Activated naive CD4-positive, alpha-beta T cell treated with anti-CD3 and anti-CD28 coated beads for 36 hours (primary cell): Measurements from ENCODE around the gene PIGV. TPM values are rescaled to one million over a fixed set of nuclear protein-coding genes. Genes with fewer than 3 reads are reported as not detected.

Experiments used
- CTCF ChIA-PET: fragments of 350-600 bp; sonication (Branson Sonifier 250); formaldehyde crosslinking; loops from one replicate; lab custom pipeline; 2021; ENCODE audit warnings: antibody characterized with exemption; lab: Charles Lee
- DNase-seq: peaks from one replicate; pipeline ENCODE4 v3.0.0-alpha.2; 2020
- H3K27ac Mint-ChIP-seq: one replicate; pipeline ENCODE4 v1.8.0; 2021; ENCODE audit warnings: mild to moderate bottlenecking, mixed read lengths
- H3K27me3 Mint-ChIP-seq: one replicate; pipeline ENCODE4 v1.8.0; 2021; ENCODE audit warnings: low read depth, mixed read lengths
- H3K36me3 Mint-ChIP-seq: one replicate; pipeline ENCODE4 v1.8.0; 2021; ENCODE audit warnings: low read depth, mixed read lengths
- H3K4me1 Mint-ChIP-seq: one replicate; pipeline ENCODE4 v1.8.0; 2021; ENCODE audit warnings: low read depth, mixed read lengths
- H3K4me3 Mint-ChIP-seq: one replicate; pipeline ENCODE4 v1.8.0; 2021; ENCODE audit warnings: mild to moderate bottlenecking, moderate library complexity, mixed read lengths
- H3K9me3 Mint-ChIP-seq: one replicate; pipeline ENCODE4 v1.8.0; 2021; ENCODE audit warnings: mixed read lengths
- intact Hi-C: fragments of 100-400 bp; cut with micrococcal nuclease; formaldehyde crosslinking; loops from one replicate; pipeline ENCODE4 v1.15.1; 2023
- total RNA-seq, 2 experiments: library from RNA; stranded (reverse); gene quantifications; one replicate each; pipeline ENCODE4 v1.2.3, GENCODE V29; 2021

The PIGV gene
- total RNA-seq, 2 experiments from 2014 or later: 10.6 to 11.2 TPM

DNA sequence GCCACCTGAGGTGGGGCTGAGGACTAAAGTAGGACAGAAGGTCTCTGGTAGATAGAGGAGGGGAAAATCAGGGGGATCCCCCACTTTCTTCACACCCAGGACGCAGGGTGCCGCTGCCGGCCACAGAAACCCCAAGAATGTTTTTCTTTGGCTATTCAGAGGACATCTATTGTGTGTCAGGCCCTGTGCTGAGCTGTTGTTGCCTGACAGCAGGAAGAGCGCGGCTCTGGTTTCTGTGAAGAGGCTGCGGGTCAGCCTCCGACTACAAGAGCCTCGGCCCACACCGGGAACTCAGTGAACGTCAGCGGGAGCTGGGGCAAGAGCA is 407 bp upstream of the PIGV start:
- peak overlapping the region; percentile 83 for H3K4me3 Mint-ChIP-seq
- no peaks in the 10 kb centered on the region for H3K9me3 Mint-ChIP-seq
- peaks cover 9% of the 10 kb centered on the region for H3K36me3 Mint-ChIP-seq
- intact Hi-C loops: loop anchor here (2.0 to 5.0 kb wide), 3 partner anchors 17 to 470 kb away; partner anchors contain the start of gene CD52
- peaks cover 54% of the 10 kb centered on the region for H3K4me1 Mint-ChIP-seq
- no peaks in the 10 kb centered on the region for H3K27me3 Mint-ChIP-seq
- H3K27ac Mint-ChIP-seq: peak overlapping the region; percentile 97
- peak; percentile 83 for DNase-seq
- CTCF ChIA-PET: interaction anchor here (1.0 to 5.6 kb wide), 7 partner anchors 13 to 185 kb away, joined by 3 to 178 read pairs (median 35); partner anchors contain the start of gene ARID1A

DNA sequence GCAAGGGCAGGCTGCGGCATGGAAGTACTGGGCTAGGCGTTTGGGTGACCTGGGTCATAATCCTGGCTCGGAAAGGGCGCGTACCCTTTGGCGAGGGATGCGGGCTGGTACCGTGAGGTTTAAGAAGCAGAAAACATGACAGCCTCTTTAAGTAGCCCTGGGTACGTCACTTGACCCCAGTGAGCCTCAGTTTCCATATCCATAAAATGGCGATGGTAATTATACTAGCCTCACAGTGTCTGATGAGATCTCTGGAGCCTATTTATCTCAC is 700 bp downstream of the PIGV start:
- peak overlapping the region; percentile 97 for H3K27ac Mint-ChIP-seq
- H3K9me3 Mint-ChIP-seq: no peaks in the 10 kb centered on the region
- peaks cover 58% of the 10 kb centered on the region for H3K4me1 Mint-ChIP-seq
- intact Hi-C loops: loop anchor here (1.0 to 5.0 kb wide), 3 partner anchors 244 to 471 kb away; partner anchors contain the start of genes CD52 and HMGN2
- H3K27me3 Mint-ChIP-seq: no peaks in the 10 kb centered on the region
- H3K4me3 Mint-ChIP-seq: peak overlapping the region; percentile 83
- CTCF ChIA-PET: interaction anchor here (0.6 to 5.6 kb wide), 33 partner anchors 10 to 289 kb away, joined by 3 to 178 read pairs (median 6); partner anchors contain the start of gene ARID1A
- H3K36me3 Mint-ChIP-seq: peaks cover 18% of the 10 kb centered on the region
- DNase-seq: peak; percentile 50

DNA sequence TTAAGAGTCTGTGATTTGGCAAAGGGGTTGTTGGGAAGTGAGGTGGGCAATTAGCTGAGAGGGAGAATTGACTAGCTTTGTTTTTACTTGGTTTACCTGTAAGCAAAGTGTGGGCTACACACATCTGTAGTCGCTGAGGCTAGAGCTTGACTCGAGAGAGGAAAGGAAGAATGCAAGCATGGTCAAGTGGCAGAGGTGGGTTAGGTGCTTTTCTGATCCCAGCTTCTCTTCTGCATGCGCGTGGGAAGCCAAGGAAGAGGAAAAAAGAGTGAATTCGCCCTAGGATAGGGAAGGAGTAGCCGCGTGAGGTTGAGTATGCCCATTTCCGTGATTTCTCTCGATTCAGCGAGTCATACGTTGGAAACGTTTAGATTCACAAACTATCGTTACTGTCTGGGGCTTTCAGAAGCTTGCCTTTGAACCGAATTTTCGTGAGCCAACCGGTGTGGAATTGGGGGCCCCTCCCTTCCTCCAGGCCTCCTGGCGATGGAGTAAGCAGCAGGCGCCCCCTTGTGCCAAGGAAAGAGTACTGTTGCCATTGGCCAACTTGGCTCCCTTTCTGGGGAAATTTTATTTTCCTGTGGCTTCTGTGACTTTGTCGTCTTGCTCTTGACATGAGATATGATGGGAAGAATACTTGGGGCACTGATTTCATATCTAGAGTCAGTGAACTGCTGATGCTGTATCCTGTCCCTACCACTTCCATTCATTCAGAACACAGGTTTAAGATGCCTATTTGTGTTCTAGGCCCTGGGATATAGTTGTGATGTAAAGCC is 1.3 kb downstream of the PIGV start:
- Mint-ChIP-seq H3K4me3 (peak overlapping the region; percentile 83), H3K9me3 (no peaks in the 10 kb centered on the region), H3K27ac (peak overlapping the region; percentile 97), H3K4me1 (peaks cover 58% of the 10 kb centered on the region), H3K27me3 (no peaks in the 10 kb centered on the region), H3K36me3 (peaks cover 21% of the 10 kb centered on the region)
- CTCF ChIA-PET: interaction anchor here (0.6 to 5.6 kb wide), 35 partner anchors 10 to 289 kb away, joined by 3 to 178 read pairs (median 6); partner anchors contain the start of gene ARID1A
- intact Hi-C loops: loop anchor here (1.0 to 5.0 kb wide), 11 partner anchors 8 to 472 kb away; partner anchors contain the start of genes CD52 and HMGN2
- peak; percentile 97 for DNase-seq

DNA sequence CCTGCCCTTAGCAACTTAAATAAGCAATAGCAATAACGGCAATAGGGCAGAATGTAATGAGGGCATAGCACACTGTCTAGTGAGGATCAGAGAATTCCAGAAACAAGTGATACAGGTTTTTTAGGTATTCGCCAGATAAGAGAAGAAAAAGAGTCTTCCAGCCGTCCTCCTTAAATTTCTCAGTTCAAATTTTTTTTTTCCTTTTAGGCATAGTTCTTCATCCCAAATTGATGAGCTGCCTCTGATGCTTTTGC is 1.8 kb downstream of the PIGV start:
- peaks cover 58% of the 10 kb centered on the region for H3K4me1 Mint-ChIP-seq
- peak overlapping the region; percentile 83 for H3K4me3 Mint-ChIP-seq
- intact Hi-C loops: loop anchor here (1.0 to 5.0 kb wide), 10 partner anchors 8 to 472 kb away; partner anchors contain the start of gene CD52
- H3K9me3 Mint-ChIP-seq: no peaks in the 10 kb centered on the region
- H3K27me3 Mint-ChIP-seq: no peaks in the 10 kb centered on the region
- no peak for DNase-seq
- peaks cover 22% of the 10 kb centered on the region for H3K36me3 Mint-ChIP-seq
- CTCF ChIA-PET: interaction anchor here (0.6 to 5.6 kb wide), 25 partner anchors 10 to 250 kb away, joined by 3 to 178 read pairs (median 6); partner anchors contain the start of gene ARID1A
- peak overlapping the region; percentile 97 for H3K27ac Mint-ChIP-seq

DNA sequence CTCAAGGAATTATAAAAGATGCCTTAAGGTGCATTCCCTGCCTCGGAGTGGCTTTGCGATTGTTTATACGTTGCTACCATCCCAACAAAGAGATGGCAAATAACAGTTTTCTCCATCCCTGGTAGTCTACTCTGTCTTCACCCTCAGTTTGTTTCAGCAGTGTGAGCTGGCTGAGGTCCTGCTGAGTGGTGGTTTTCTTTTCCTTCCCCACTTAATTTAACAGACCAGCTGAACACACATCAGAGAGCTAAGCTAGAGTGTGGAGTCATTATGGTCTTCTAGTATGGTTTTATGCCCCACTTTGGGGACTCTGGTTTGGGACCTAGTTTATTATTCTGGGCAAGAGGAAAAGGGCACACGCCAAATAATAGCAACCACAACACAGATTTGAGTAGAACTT is 2.2 kb downstream of the PIGV start:
- DNase-seq: peak; percentile 46
- no peaks in the 10 kb centered on the region for H3K9me3 Mint-ChIP-seq
- H3K36me3 Mint-ChIP-seq: peaks cover 26% of the 10 kb centered on the region
- intact Hi-C loops: loop anchor here (1.0 to 5.0 kb wide), 15 partner anchors 9 to 473 kb away; partner anchors contain the start of gene CD52
- CTCF ChIA-PET: interaction anchor here (0.6 to 5.6 kb wide), 25 partner anchors 9 to 250 kb away, joined by 3 to 178 read pairs (median 8); partner anchors contain the start of gene ARID1A
- peak overlapping the region; percentile 83 for H3K4me3 Mint-ChIP-seq
- peak overlapping the region; percentile 97 for H3K27ac Mint-ChIP-seq
- H3K4me1 Mint-ChIP-seq: peaks cover 54% of the 10 kb centered on the region
- H3K27me3 Mint-ChIP-seq: no peaks in the 10 kb centered on the region

DNA sequence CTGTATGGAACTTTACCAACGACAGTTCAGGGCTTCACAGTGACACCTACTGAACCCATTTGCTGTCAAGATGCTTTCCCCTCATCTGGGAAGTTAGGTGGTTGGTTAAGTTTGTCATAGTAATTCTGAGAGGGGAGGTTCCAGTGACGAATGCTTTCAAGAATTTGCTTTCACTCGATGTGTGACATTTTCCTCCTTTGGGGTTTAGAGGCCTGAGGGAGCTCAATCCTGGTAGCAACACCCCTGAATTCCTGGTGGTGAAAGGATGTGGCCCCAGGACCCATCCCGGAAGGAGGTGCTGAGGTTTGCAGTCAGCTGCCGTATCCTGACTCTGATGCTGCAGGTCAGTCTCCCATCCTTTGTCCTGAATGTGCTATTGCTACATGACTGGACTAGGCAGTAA is 2.8 kb downstream of the PIGV start:
- H3K4me1 Mint-ChIP-seq: peaks cover 49% of the 10 kb centered on the region
- no peaks in the 10 kb centered on the region for H3K9me3 Mint-ChIP-seq
- H3K27me3 Mint-ChIP-seq: no peaks in the 10 kb centered on the region
- DNase-seq: peak; percentile 70
- H3K4me3 Mint-ChIP-seq: peak overlapping the region; percentile 83
- H3K27ac Mint-ChIP-seq: peak overlapping the region; percentile 97
- H3K36me3 Mint-ChIP-seq: peaks cover 27% of the 10 kb centered on the region
- CTCF ChIA-PET: interaction anchor here (0.6 to 5.6 kb wide), 22 partner anchors 9 to 364 kb away, joined by 3 to 178 read pairs (median 6); partner anchors contain the start of genes ARID1A and SLC9A1
- intact Hi-C loops: loop anchor here (1.0 to 2.0 kb wide), 5 partner anchors 10 to 208 kb away; no protein-coding TSS in a partner anchor

DNA sequence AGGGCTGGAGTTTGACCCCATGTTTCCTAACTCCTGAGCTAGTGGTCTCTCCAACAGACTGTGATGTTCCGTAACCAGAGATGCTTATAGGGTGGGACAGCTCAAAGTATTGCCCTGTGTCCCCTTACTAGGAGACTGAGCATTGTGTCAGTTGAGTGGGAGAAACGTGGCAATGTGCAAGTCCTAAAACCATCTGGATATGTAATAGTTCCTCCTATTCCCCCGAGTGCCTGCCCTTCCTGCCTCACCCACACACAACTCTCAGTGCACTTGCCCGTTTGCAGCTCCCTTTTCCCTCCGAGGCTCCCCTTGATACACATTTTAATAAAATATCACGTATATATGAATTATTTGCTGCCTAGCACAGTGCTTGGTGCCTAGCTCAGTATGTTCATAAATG is 3.4 kb downstream of the PIGV start:
- intact Hi-C loops: loop anchor here (2.0 kb wide), 1 partner anchor 20 kb away; no protein-coding TSS in a partner anchor

DNA sequence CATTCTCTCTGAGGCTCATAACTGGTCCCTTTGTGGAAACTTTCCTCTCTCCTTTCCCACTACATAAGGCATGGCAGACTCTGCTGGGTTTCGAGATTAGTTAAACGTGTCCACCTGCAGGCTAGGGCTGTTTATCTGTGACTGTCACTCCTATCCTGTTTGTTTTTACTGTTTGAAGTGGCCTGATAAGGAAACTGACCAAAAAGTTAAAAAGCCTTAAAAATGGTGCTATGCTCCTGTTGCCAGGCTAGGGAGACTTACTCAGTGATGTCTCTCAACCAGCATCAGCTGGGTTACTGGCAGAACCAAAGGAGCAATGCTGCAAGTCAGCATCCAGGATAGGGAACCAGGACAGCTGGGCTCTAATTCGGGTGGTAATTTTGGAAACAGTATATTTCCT is 3.9 kb downstream of the PIGV start:
- peak overlapping the region; percentile 56 for H3K4me3 Mint-ChIP-seq
- peaks cover 38% of the 10 kb centered on the region for H3K4me1 Mint-ChIP-seq
- H3K9me3 Mint-ChIP-seq: no peaks in the 10 kb centered on the region
- DNase-seq: no peak
- H3K27ac Mint-ChIP-seq: peak overlapping the region; percentile 33
- CTCF ChIA-PET: interaction anchor here (0.7 to 5.6 kb wide), 7 partner anchors 7 to 208 kb away, joined by 3 to 178 read pairs (median 35); partner anchors contain the start of gene ARID1A
- no peaks in the 10 kb centered on the region for H3K27me3 Mint-ChIP-seq
- intact Hi-C loops: loop anchor here (2.0 kb wide), 1 partner anchor 19 kb away; no protein-coding TSS in a partner anchor
- H3K36me3 Mint-ChIP-seq: peaks cover 27% of the 10 kb centered on the region

More for the DNA sequence above, 3.4 kb downstream of the PIGV start:
- no peaks in the 10 kb centered on the region for H3K9me3 Mint-ChIP-seq
- H3K27me3 Mint-ChIP-seq: no peaks in the 10 kb centered on the region
- peak overlapping the region; percentile 56 for H3K4me3 Mint-ChIP-seq
- DNase-seq: no peak
- H3K27ac Mint-ChIP-seq: peak overlapping the region; percentile 97
- CTCF ChIA-PET: interaction anchor here (0.7 to 5.6 kb wide), 16 partner anchors 8 to 304 kb away, joined by 3 to 178 read pairs (median 12); partner anchors contain the start of gene ARID1A
- peaks cover 43% of the 10 kb centered on the region for H3K4me1 Mint-ChIP-seq
- peaks cover 27% of the 10 kb centered on the region for H3K36me3 Mint-ChIP-seq

DNA sequence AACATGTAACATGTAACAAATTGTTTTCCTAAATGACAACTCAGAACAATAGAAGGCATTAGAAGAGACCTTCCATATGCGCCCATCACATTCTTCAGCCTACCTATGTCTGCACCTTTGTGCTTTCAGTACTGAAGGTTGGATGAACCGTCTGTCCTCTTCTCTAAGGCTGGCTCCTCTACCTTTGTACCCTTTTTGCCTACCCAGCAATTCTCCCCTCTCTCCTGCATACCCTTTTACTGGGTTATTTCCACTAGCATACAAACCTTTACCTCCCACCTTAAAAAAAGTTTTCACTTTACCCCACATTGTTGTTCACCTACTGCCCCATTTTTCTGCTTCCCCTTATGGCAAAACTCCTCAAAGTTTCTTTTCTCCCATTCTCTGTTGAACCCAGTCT is 5.2 kb downstream of the PIGV start:
- H3K27me3 Mint-ChIP-seq: no peaks in the 10 kb centered on the region

DNA sequence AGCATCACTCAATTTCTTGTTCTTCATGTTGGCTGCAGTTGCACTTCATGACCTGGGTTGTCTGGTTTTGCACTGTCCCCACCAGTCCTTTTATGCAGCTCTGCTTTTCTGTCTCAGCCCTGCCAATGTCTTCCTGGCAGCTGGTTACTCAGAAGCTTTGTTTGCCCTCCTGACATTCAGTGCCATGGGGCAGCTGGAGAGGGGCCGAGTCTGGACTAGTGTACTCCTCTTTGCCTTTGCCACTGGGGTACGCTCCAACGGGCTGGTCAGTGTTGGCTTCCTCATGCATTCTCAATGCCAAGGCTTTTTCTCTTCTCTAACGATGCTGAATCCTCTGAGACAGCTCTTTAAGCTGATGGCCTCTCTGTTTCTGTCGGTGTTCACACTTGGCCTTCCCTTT is 6.6 kb downstream of the PIGV start:
- DNase-seq: no peak
- no peak overlapping the region for H3K27ac Mint-ChIP-seq
- no peak overlapping the region for H3K4me3 Mint-ChIP-seq
- H3K4me1 Mint-ChIP-seq: peaks cover 35% of the 10 kb centered on the region
- no peaks in the 10 kb centered on the region for H3K27me3 Mint-ChIP-seq
- CTCF ChIA-PET: interaction anchor here (1.1 kb wide), 1 partner anchor 26 kb away, joined by 3 read pairs; no protein-coding TSS in a partner anchor
- H3K9me3 Mint-ChIP-seq: no peaks in the 10 kb centered on the region
- intact Hi-C loops: no loop called here
- H3K36me3 Mint-ChIP-seq: peaks cover 26% of the 10 kb centered on the region

More for the DNA sequence above, 5.2 kb downstream of the PIGV start:
- Mint-ChIP-seq H3K4me3 (no peak overlapping the region), H3K36me3 (peaks cover 26% of the 10 kb centered on the region), H3K9me3 (no peaks in the 10 kb centered on the region), H3K27ac (no peak overlapping the region), H3K4me1 (peaks cover 31% of the 10 kb centered on the region)
- CTCF ChIA-PET: no interaction called here
- intact Hi-C loops: no loop called here
- no peak for DNase-seq

DNA sequence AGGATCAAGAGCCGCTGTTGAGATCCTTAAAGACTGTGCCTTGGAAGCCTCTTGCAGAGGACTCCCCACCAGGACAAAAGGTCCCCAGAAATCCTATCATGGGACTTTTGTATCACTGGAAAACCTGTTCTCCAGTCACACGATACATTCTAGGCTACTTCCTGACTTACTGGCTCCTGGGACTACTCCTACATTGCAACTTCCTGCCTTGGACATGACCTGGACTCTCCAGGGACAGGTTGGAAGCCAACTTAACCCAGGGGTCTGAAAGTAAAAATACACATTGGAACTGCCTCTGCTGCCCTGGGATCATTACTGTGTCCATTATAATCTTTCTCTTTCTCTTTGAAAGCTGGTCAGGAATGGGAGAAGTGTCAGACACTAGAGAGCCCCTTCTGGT is 9.9 kb downstream of the PIGV start:
- Mint-ChIP-seq H3K27ac (no peak overlapping the region), H3K4me1 (peaks cover 35% of the 10 kb centered on the region), H3K9me3 (no peaks in the 10 kb centered on the region), H3K27me3 (no peaks in the 10 kb centered on the region), H3K36me3 (peaks cover 18% of the 10 kb centered on the region), H3K4me3 (no peak overlapping the region)
- intact Hi-C loops: no loop called here
- CTCF ChIA-PET: interaction anchor here (1.2 to 2.9 kb wide), 4 partner anchors 7 to 198 kb away, joined by 3 to 37 read pairs (median 7); no protein-coding TSS in a partner anchor
- DNase-seq: no peak
